IPS DF 6.9 (cell line): ENCODE measurements around the gene PTCHD4.

Source experiments
- DNase-seq: peaks from one replicate; pipeline ENCODE4 v3.0.0-alpha.2; 2013; ENCODE audit warnings: low read depth, low spot score
- H3K27ac ChIP-seq: one replicate; pipeline ENCODE4 v1.5.1; 2013; ENCODE audit warnings: low read length, control low read depth
- H3K27me3 ChIP-seq: 2 replicates; pipeline ENCODE4 v1.6.1; 2013; ENCODE audit warnings: mild to moderate bottlenecking, low read length; ENCODE audit not compliant: control insufficient read depth, insufficient read depth
- H3K36me3 ChIP-seq: 2 replicates; pipeline ENCODE4 v1.6.1; 2013; ENCODE audit warnings: low read length; ENCODE audit not compliant: control insufficient read depth, insufficient read depth
- H3K4me1 ChIP-seq: 2 replicates; pipeline ENCODE4 v1.6.1; 2013; ENCODE audit warnings: low read length; ENCODE audit not compliant: control insufficient read depth, insufficient read depth
- H3K4me3 ChIP-seq: 2 replicates; pipeline ENCODE4 v1.5.1; 2013; ENCODE audit warnings: mild to moderate bottlenecking, low read length
- H3K9me3 ChIP-seq: 2 replicates; pipeline ENCODE4 v1.6.1; 2013; ENCODE audit warnings: low read length, inconsistent platforms; ENCODE audit not compliant: control insufficient read depth, insufficient read depth
- WGBS: extraction: QIAGEN DNeasy Blood & Tissue Kit; methylation state at CpG from one replicate; pipeline ENCODE4 v1.1.7; 2013; ENCODE audit warnings: mixed read lengths, missing lambda C conversion rate; ENCODE audit not compliant: insufficient read length, insufficient coverage; 5-methylcytosine and 5-hydroxymethylcytosine counted together

The PTCHD4 gene

GRCh38 chr6:48111143-48111506, at the start of gene PTCHD4:
Gene PTCHD4, minus strand, starts transcription at chr6:48111197. Its CDS starts 42,240 bp downstream, at chr6:48068957.
- H3K4me3 ChIP-seq: peak within 1 kb of the TSS; percentile 35; the same call in 1 of the 2 replicates
- peaks cover 1% of the 10 kb centered on the region; the same call in 1 of the 2 replicates for H3K4me1 ChIP-seq
- H3K27ac ChIP-seq: no peak within 1 kb of the TSS
- no peaks in the 10 kb centered on the region for H3K9me3 ChIP-seq
- no peaks in the 10 kb centered on the region for H3K36me3 ChIP-seq
- peak; percentile 37 for DNase-seq
- WGBS: no CpG with 5 or more reads among the region's 1 CpG
- no peaks in the 10 kb centered on the region for H3K27me3 ChIP-seq

- Histone ChIP-seq H3K27me3 (no peaks in the 10 kb centered on the region), H3K4me3 (no peak overlapping the region), H3K9me3 (no peaks in the 10 kb centered on the region; the same call in 1 of the 2 replicates), H3K27ac (no peak overlapping the region), H3K36me3 (no peaks in the 10 kb centered on the region), H3K4me1 (no peaks in the 10 kb centered on the region)
- DNase-seq: no peak
- WGBS: no CpG with 5 or more reads among the region's 2 CpGs
Observed at GRCh38 chr6:48151142-48151541, 40.1 kb upstream of the PTCHD4 start.

- H3K27ac ChIP-seq: no peak overlapping the region
- no peaks in the 10 kb centered on the region; the same call in 1 of the 2 replicates for H3K9me3 ChIP-seq
- no peaks in the 10 kb centered on the region for H3K4me1 ChIP-seq
- no peak overlapping the region for H3K4me3 ChIP-seq
- no peak for DNase-seq
- H3K27me3 ChIP-seq: no peaks in the 10 kb centered on the region
- no peaks in the 10 kb centered on the region for H3K36me3 ChIP-seq
- no CpG with 5 or more reads among the region's 2 CpGs for WGBS
Observed at GRCh38 chr6:48150701-48151100, 39.7 kb upstream of the PTCHD4 start.

- no peak overlapping the region for H3K27ac ChIP-seq
- no peaks in the 10 kb centered on the region for H3K9me3 ChIP-seq
- DNase-seq: no peak
- H3K27me3 ChIP-seq: no peaks in the 10 kb centered on the region
- no peaks in the 10 kb centered on the region for H3K4me1 ChIP-seq
- H3K36me3 ChIP-seq: no peaks in the 10 kb centered on the region
- H3K4me3 ChIP-seq: no peak overlapping the region
Observed at GRCh38 chr6:48147051-48147450, 36.1 kb upstream of the PTCHD4 start.

DNA sequence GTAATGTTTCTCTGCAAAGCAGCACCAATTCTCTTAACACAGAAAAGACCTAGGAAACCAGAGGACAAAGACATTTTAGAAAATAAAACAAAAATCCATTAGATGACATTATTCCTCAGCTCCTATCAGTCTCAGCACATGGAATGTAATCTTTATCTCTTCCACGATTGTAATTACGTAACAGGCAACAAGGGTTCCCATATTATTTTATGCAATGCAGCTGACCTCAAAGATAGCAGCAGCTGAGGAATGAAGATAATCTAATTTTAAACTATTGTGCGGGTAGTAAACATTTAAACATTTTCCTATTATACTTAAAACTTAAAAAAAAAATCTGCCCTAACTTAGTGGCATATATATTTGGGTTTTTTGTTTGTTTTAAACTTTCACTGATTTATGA, 33.0 kb upstream of the PTCHD4 start:
- Histone ChIP-seq H3K4me3 (no peak overlapping the region), H3K4me1 (no peaks in the 10 kb centered on the region), H3K36me3 (no peaks in the 10 kb centered on the region), H3K9me3 (no peaks in the 10 kb centered on the region), H3K27ac (no peak overlapping the region), H3K27me3 (no peaks in the 10 kb centered on the region)
- no peak for DNase-seq
- WGBS: no CpG with 5 or more reads among the region's 3 CpGs

- Histone ChIP-seq H3K36me3 (no peaks in the 10 kb centered on the region), H3K4me3 (no peak overlapping the region), H3K27ac (no peak overlapping the region), H3K9me3 (no peaks in the 10 kb centered on the region), H3K4me1 (no peaks in the 10 kb centered on the region), H3K27me3 (no peaks in the 10 kb centered on the region)
- no CpG with 5 or more reads among the region's 2 CpGs for WGBS
- DNase-seq: no peak
Observed at GRCh38 chr6:48141975-48142374, 31.0 kb upstream of the PTCHD4 start.

GRCh38 chr6:48139818-48140614, 29.0 kb upstream of the PTCHD4 start:
- H3K27ac ChIP-seq: no peak overlapping the region
- H3K27me3 ChIP-seq: no peaks in the 10 kb centered on the region
- no peaks in the 10 kb centered on the region for H3K4me1 ChIP-seq
- no peaks in the 10 kb centered on the region for H3K9me3 ChIP-seq
- no CpG with 5 or more reads among the region's 2 CpGs for WGBS
- H3K36me3 ChIP-seq: no peaks in the 10 kb centered on the region
- no peak overlapping the region for H3K4me3 ChIP-seq
- DNase-seq: no peak

DNA sequence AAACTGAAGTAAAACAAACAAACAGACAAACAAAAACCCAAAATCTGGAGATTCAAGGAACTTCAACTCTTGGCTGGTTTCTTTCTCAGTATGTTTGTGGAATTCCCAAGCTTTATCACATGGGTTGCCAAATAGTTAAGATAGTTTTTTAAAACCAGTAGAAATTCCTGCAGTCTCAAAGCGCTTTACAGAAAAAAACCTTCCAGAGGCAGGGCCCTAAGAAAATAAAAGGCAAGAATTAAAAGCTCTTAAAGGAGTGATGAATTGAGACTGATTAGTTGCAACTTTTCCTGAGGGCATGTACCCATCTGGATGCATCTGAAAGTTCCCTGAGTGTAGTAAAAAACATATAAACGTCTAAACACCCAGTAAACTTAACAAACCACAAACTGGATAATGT, 25.9 kb upstream of the PTCHD4 start:
- H3K4me1 ChIP-seq: no peaks in the 10 kb centered on the region
- H3K4me3 ChIP-seq: no peak overlapping the region
- no CpG with 5 or more reads among the region's 2 CpGs for WGBS
- H3K9me3 ChIP-seq: no peaks in the 10 kb centered on the region
- H3K27me3 ChIP-seq: no peaks in the 10 kb centered on the region
- DNase-seq: no peak
- H3K36me3 ChIP-seq: no peaks in the 10 kb centered on the region
- H3K27ac ChIP-seq: no peak overlapping the region

DNA sequence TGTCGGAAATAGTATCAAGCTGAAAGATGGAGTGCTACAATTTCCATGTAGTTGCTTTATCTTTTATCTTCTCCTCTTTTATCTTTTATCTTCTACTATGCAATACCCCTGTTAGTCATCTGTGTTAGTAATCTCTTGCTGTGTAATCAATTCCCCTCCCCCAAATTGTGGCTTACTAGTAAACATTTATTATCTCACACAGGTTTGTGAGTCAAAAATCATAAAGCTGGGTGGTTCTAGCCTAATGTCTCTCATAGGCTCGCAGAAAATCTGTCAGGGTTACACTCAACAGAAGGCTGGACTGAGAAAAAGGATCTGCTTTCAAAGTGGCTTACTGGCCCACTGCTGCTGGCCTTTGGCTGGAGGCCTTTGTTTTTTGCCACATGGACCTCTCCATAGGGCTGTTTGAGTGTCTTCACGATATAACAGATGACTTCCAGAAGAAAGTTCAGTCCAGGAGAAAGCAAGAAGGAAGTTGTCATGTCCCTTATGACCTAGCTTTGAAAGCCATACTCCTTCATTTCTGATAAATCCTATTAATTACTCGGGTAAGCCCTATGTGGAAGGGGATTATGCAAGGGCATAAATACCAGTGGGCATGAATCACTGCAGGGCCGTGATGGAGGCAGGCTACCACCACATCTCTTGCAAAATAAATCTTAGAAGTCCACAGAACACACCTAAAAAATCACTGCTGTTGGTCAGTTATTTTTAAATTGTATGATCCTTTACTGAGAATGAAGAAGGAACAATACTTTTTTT, 24.5 kb upstream of the PTCHD4 start:
- no peaks in the 10 kb centered on the region for H3K36me3 ChIP-seq
- no peaks in the 10 kb centered on the region for H3K27me3 ChIP-seq
- no peak overlapping the region for H3K27ac ChIP-seq
- H3K4me3 ChIP-seq: no peak overlapping the region
- no peak for DNase-seq
- H3K4me1 ChIP-seq: no peaks in the 10 kb centered on the region
- WGBS: no CpG with 5 or more reads among the region's 5 CpGs
- no peaks in the 10 kb centered on the region for H3K9me3 ChIP-seq

GRCh38 chr6:48134246-48134645, 23.2 kb upstream of the PTCHD4 start:
- DNase-seq: no peak
- Histone ChIP-seq H3K27me3 (no peaks in the 10 kb centered on the region), H3K9me3 (no peaks in the 10 kb centered on the region), H3K4me3 (no peak overlapping the region), H3K4me1 (no peaks in the 10 kb centered on the region), H3K36me3 (no peaks in the 10 kb centered on the region), H3K27ac (no peak overlapping the region)
- WGBS: no CpG with 5 or more reads among the region's 2 CpGs
